HUES64 (cell line): ENCODE measurements around the gene CPHXL2.

Experiments used
- H3K27ac ChIP-seq: 2 replicates; pipeline ENCODE4 v1.7.0; 2013; ENCODE audit warnings: low read depth, low read length, inconsistent platforms
- H3K27me3 ChIP-seq: 2 replicates; pipeline ENCODE4 v1.6.1; 2013; ENCODE audit warnings: mild to moderate bottlenecking, low read length; ENCODE audit not compliant: insufficient read depth
- H3K36me3 ChIP-seq: 2 replicates; pipeline ENCODE4 v1.6.1; 2013; ENCODE audit warnings: mild to moderate bottlenecking, low read length; ENCODE audit not compliant: insufficient read depth
- H3K4me1 ChIP-seq: 2 replicates; pipeline ENCODE4 v1.6.1; 2013; ENCODE audit warnings: mild to moderate bottlenecking, low read length, moderate library complexity; ENCODE audit not compliant: insufficient read depth
- H3K4me3 ChIP-seq: 2 replicates; pipeline ENCODE4 v1.5.1; 2013; ENCODE audit warnings: mild to moderate bottlenecking, low read length, moderate library complexity
- H3K9ac ChIP-seq: 2 replicates; pipeline ENCODE4 v1.6.1; 2013; ENCODE audit warnings: mild to moderate bottlenecking, low read depth, low read length
- H3K9me3 ChIP-seq: 2 replicates; pipeline ENCODE4 v1.6.1; 2013; ENCODE audit warnings: low read depth, low read length; ENCODE audit not compliant: insufficient read depth
- WGBS: fragments of 150-250, 120-280 bp; methylation state at CpG from one replicate; pipeline ENCODE4 v1.1.7; 2013; ENCODE audit warnings: missing lambda C conversion rate; 5-methylcytosine and 5-hydroxymethylcytosine counted together

CPHXL2 gene

DNA sequence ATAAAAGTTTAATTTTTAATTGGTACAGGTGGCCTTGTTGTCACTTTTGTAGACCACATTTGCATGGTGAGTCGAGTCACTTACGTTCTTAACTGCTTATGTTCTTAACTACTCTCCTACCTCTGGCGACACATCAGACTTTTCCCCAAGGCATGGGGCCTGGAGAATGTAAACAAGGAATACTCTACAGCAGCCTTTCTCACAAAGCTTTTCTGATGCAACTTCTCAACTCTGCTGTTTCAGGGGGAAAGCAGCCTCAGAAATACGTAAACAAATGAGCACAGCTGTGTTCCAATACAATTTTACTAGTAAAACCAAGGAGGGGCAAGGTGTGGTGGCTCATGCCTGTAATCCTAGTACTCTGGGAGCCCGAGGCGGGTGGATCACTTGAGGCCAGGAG is 36.2 kb downstream of the CPHXL2 start:
- Histone ChIP-seq H3K4me3 (no peak overlapping the region), H3K9ac (no peak overlapping the region), H3K27me3 (no peaks in the 10 kb centered on the region), H3K36me3 (peaks cover 97% of the 10 kb centered on the region), H3K9me3 (no peaks in the 10 kb centered on the region), H3K27ac (no peak overlapping the region), H3K4me1 (no peaks in the 10 kb centered on the region)
- 96% methylated on average over 6 of the region's 6 CpGs for WGBS

DNA sequence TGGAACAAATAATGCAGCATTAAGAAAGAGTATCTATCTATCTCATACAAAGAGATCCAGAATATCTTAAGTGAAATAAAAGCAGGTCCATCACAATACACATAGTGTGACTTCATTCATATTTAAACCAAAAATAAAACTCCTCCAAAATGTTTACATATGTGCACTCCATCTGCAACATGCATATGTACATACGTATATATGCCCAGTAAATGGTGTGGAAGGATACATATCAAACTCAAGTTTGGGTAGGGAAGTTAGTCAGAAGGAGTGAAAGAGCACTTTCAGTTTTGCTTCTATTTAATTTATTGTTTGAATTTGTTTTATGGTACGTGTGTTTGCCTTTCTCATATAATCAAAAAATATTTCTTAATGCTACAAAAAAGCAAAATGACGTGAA is 41.8 kb downstream of the CPHXL2 start:
- no peak overlapping the region for H3K9ac ChIP-seq
- H3K9me3 ChIP-seq: no peaks in the 10 kb centered on the region
- H3K36me3 ChIP-seq: peaks cover 96% of the 10 kb centered on the region
- 97% methylated on average over 2 of the region's 3 CpGs for WGBS
- no peak overlapping the region for H3K4me3 ChIP-seq
- H3K27ac ChIP-seq: no peak overlapping the region
- no peaks in the 10 kb centered on the region for H3K27me3 ChIP-seq
- H3K4me1 ChIP-seq: no peaks in the 10 kb centered on the region

DNA sequence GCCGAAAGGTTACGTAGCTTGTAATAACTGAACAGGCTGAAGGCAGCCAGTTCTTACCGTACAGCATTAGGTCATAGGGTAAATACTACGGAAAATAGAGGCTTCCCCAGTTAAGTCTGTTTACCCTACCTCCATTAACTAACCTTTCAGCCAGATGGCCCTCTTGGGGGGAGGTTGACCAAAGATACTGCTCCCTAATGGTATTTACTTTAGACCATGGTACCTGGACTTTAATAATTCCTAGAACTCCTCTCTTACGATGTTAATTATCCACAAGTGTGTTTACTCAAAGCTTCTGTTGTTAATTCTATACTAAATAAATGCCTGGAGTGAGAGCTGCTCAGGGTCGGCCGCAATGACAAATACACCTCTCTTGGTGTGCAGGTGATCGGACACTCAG is 44.0 kb downstream of the CPHXL2 start:
- Histone ChIP-seq H3K9ac (no peak overlapping the region), H3K27me3 (no peaks in the 10 kb centered on the region), H3K36me3 (peaks cover 97% of the 10 kb centered on the region), H3K9me3 (no peaks in the 10 kb centered on the region), H3K27ac (no peak overlapping the region), H3K4me1 (no peaks in the 10 kb centered on the region), H3K4me3 (no peak overlapping the region)
- 94% methylated on average over 7 of the region's 8 CpGs for WGBS

DNA sequence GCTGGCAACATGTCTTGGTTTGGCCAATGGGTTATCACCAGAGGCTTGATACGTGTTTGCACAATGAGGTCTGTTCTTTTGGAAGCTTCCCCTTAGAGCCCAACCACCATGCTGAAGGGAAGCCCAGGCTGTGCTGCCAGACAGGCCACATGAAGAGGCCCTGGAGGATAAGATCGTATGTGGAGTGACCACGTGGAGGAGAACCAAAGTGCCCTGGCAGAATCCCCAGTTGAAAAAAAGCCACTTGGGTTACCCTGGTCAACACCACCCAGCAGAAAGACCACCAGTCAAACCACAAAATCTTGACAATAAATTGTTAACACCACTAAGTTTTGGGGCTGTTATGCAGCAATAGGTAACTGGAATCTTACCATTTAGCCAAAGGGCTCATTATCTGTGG is 46.8 kb downstream of the CPHXL2 start:
- Histone ChIP-seq H3K36me3 (peaks cover 93% of the 10 kb centered on the region), H3K4me1 (no peaks in the 10 kb centered on the region), H3K27me3 (no peaks in the 10 kb centered on the region), H3K4me3 (no peak overlapping the region), H3K9me3 (no peaks in the 10 kb centered on the region), H3K27ac (no peak overlapping the region), H3K9ac (no peak overlapping the region)
- WGBS: 98% methylated on average over 3 of the region's 3 CpGs

DNA sequence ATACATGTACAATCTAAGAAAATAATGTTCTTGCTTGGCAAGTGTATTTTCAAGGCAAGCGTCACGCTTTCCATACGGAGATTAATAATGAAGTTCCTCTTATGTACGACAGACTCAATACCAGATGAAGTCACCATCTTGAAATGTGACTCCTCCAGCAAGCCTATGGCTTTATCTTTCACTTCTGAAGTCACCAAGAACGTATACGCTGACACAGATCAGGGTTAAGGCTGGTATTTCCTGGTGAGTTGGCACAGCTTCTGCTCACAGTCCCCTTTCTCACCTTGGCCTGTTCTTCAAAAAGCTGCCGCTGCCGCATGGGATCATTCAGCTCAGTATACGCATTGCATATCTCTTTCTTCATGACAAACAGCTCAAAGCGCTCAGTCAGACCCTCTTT is 47.7 kb downstream of the CPHXL2 start:
- WGBS: 96% methylated on average over 10 of the region's 10 CpGs
- no peaks in the 10 kb centered on the region for H3K4me1 ChIP-seq
- H3K4me3 ChIP-seq: no peak overlapping the region
- H3K36me3 ChIP-seq: peaks cover 84% of the 10 kb centered on the region
- no peaks in the 10 kb centered on the region for H3K9me3 ChIP-seq
- no peak overlapping the region for H3K9ac ChIP-seq
- no peak overlapping the region for H3K27ac ChIP-seq
- no peaks in the 10 kb centered on the region for H3K27me3 ChIP-seq

DNA sequence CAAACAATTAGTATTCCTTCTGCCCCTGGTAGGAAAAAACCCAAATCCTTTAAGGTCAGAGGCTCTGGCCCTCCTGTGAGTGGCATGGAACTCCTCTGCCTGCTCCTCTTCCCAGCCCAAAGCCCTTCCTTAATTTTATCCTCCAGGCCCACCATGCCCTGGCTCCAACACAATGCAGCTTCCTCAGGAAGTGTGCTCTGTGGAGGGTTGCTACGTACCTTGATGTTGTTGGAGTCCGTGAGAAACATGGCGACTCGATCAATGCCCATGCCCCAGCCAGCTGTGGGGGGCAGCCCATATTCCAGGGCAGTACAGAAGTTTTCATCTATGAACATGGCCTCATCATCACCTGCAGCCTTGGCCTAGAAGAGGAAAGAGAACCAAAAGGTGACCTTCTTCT is 48.5 kb downstream of the CPHXL2 start:
- Histone ChIP-seq H3K9me3 (no peaks in the 10 kb centered on the region), H3K36me3 (peaks cover 76% of the 10 kb centered on the region), H3K4me3 (no peak overlapping the region), H3K27ac (no peak overlapping the region), H3K27me3 (no peaks in the 10 kb centered on the region), H3K4me1 (no peaks in the 10 kb centered on the region), H3K9ac (no peak overlapping the region)
- WGBS: 99% methylated on average over 4 of the region's 4 CpGs

DNA sequence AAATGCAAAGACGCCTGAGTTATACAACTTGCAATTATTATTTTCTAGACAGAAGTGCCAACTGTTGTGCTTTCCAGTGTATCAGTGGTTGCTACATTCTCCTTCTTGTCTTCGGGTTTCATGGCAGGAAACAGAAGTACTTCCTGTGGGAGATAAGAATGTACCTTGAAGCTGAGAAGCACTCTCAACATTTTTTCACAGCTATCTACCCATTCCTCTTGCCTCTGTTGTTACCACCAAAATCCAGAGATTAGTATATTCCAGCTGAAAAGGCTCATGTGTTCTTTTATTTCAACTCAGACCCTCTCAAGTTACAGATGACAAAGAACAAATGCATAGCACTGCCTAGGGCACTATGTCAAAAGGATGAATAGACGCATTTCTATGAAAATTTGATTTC is 49.0 kb downstream of the CPHXL2 start:
- peaks cover 71% of the 10 kb centered on the region for H3K36me3 ChIP-seq
- no peak overlapping the region for H3K9ac ChIP-seq
- H3K4me1 ChIP-seq: no peaks in the 10 kb centered on the region
- WGBS: 97% methylated on average over 3 of the region's 3 CpGs
- H3K27me3 ChIP-seq: no peaks in the 10 kb centered on the region
- no peak overlapping the region for H3K4me3 ChIP-seq
- no peaks in the 10 kb centered on the region for H3K9me3 ChIP-seq
- no peak overlapping the region for H3K27ac ChIP-seq

DNA sequence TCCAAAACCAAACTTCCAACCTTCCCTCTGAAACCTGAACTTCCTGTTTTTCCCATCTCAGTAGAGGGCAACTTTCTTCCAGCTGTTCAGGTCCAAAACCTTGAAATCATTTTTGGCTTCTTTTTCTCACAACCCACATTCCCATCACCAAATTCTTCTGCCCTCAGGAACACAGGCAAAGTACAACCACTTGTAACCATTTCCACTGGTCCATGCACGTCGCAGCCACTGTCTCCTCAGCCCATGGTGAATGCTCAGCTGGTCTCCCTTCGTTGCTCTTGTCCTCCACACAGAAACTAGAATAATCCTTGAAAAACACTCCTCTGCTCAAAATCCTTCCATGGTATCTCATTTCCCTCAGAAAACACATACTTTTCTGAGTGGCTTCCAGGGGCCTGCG is 50.0 kb downstream of the CPHXL2 start:
- Histone ChIP-seq H3K27me3 (no peaks in the 10 kb centered on the region), H3K4me1 (peaks cover 6% of the 10 kb centered on the region; the same call in 1 of the 2 replicates), H3K36me3 (peaks cover 62% of the 10 kb centered on the region), H3K9me3 (no peaks in the 10 kb centered on the region), H3K27ac (no peak overlapping the region), H3K4me3 (no peak overlapping the region), H3K9ac (no peak overlapping the region)
- 94% methylated on average over 4 of the region's 4 CpGs for WGBS

DNA sequence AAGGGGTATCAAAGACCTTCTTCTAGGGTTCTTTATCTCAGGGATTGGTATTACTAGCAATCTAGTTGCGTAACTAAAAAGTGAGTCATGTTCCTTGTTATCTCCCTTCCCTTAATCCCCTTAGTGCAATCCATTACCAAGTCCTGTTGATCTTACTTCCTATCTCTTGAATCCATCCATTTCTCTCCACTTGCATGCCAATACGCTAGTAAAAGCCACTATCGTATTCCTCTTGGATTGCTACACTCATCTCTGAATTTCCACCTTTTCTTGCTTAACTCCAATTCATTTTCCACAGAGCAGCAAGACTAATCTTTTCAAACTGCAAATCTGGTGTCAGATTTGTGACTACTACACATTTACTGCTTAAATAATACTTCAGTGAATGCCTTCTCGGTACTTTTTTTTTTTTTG is 51.9 kb downstream of the CPHXL2 start:
- Histone ChIP-seq H3K4me1 (peaks cover 12% of the 10 kb centered on the region; the same call in 1 of the 2 replicates), H3K27me3 (no peaks in the 10 kb centered on the region), H3K4me3 (no peak overlapping the region), H3K9ac (no peak overlapping the region), H3K9me3 (no peaks in the 10 kb centered on the region), H3K27ac (no peak overlapping the region), H3K36me3 (peaks cover 52% of the 10 kb centered on the region)
- 91% methylated on average over 4 of the region's 4 CpGs for WGBS

DNA sequence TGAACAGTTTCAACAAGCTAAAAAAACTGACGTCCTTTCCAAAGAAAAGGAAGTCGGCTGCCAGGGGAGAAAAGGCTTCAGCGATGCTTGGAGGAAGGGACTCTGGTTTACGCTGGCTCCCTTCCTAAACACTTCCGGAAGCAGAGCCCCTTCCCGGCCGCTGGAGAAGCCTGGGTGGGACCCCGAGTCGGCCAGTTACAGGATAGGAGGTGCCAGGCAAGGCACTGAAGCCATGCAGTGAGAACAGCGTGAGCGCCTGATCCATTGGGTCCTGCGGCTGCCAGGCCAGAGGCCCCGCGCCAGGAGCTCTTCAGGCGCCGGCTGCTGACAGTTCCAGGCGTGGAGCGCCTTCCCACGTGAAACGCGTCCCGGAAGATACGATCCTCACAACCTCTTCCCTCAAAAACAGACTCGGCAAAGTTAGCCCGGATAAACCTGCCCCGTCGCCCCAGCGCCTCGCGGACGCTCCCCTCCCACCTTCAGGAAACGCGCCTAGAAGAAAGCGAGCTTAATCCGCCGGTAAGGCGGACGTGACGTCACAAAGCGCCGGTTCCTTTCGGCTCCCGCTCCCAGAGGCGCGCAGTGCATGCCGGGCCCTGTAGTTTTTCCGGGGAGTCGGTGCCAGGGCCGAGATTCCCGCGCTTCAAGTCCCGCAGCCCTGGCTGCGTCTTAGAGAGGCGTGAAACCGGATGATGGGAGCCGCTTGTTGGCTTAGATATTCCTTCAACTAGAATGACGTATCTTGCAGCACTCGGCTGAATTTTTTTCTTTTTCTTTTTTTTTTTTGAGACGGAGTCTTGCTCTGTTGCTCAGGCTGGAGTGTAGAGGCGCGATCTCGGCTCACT is 53.8 kb downstream of the CPHXL2 start, which contains the start of gene ADAT1:
Gene ADAT1, minus strand, starts transcription at position 521 of the 845 bp plus-strand sequence. CDS start 2,482 bp downstream, outside the sequence.
- Histone ChIP-seq H3K27ac (peak within 1 kb of the TSS; percentile 91), H3K9ac (peak within 1 kb of the TSS; percentile 93), H3K27me3 (no peaks in the 10 kb centered on the region), H3K4me3 (peak within 1 kb of the TSS; percentile 88), H3K4me1 (peaks cover 12% of the 10 kb centered on the region; the same call in 1 of the 2 replicates), H3K36me3 (peaks cover 52% of the 10 kb centered on the region), H3K9me3 (no peaks in the 10 kb centered on the region)
- 3% methylated on average over 62 of the region's 62 CpGs for WGBS

DNA sequence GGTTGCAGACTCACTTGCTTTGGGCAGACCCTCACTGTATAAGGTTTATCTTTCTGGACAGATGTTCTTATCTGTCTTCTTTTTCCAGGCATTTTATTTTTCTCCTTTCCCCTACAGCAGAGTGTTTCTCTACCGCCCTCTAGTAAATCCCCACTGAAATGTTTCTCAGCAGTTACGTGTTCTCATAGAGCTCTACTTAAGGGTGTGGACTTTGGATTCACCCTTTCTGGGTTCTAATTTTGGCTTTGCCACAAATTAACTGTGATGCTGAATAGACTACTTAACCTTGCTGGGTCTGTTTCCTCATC is 55.7 kb downstream of the CPHXL2 start:
- no peak overlapping the region for H3K27ac ChIP-seq
- no peak overlapping the region for H3K9ac ChIP-seq
- H3K36me3 ChIP-seq: peaks cover 52% of the 10 kb centered on the region
- no peaks in the 10 kb centered on the region for H3K9me3 ChIP-seq
- 53% methylated on average over 2 of the region's 2 CpGs for WGBS
- no peaks in the 10 kb centered on the region for H3K27me3 ChIP-seq
- H3K4me3 ChIP-seq: no peak overlapping the region
- H3K4me1 ChIP-seq: peaks cover 12% of the 10 kb centered on the region; the same call in 1 of the 2 replicates
